Pancreas (tissue), 10 donors: Measurements from ENCODE around the gene SHROOM3. TPM values are rescaled to one million over a fixed set of nuclear protein-coding genes. Genes with fewer than 3 reads are reported as not detected.

Source experiments
- ATAC-seq, 4 donors: fragments of 200-7000 bp; cut with Tn5 transposase; one replicate each; pipeline versions ENCODE4 v1.8.0 to v1.9.1; 2020; ENCODE audit warnings: mild to moderate bottlenecking in 4 of 4, moderate library complexity in 4 of 4
- DNase-seq, 6 donors: peaks; one replicate each; pipeline ENCODE4 v3.0.0-alpha.2; 2020
- FAIRE-seq: peaks from 2 replicates; lab custom pipeline; 2012; peaks lifted over from hg19 to GRCh38; lab: Jason Lieb, UNC
- H3K27ac ChIP-seq, 4 donors: fragments of 200-600 bp; sonication (generic); 1 replicate in 3 of 4; 2 replicates in 1 of 4; pipeline versions ENCODE4 v1.5.0 to v1.8.0; 2020
- H3K27me3 ChIP-seq, 4 donors: fragments of 200-600 bp; one replicate each; pipeline ENCODE4 v1.8.0; 2021
- H3K36me3 ChIP-seq, 3 donors: fragments of 200-600 bp; sonication (generic) in 1 of 3; one replicate each; pipeline versions ENCODE4 v1.5.0 to v1.8.0; 2020 to 2021
- H3K4me1 ChIP-seq, 3 donors: fragments of 200-600 bp; one replicate each; pipeline ENCODE4 v1.8.0; 2021
- H3K4me3 ChIP-seq, 4 donors: fragments of 200-600 bp; sonication (generic) in 2 of 4; one replicate each; pipeline versions ENCODE4 v1.5.0 to v1.8.0; 2020 to 2021
- H3K9me3 ChIP-seq, 4 donors: fragments of 200-600 bp; one replicate each; pipeline ENCODE4 v1.8.0; 2021
- WGBS, 2 donors: extraction: QIAGEN DNeasy Blood & Tissue Kit; methylation state at CpG; one replicate each; pipeline ENCODE4 v1.1.7; 2013; 5-methylcytosine and 5-hydroxymethylcytosine counted together
- intact Hi-C, 3 donors: fragments of 100-400 bp; cut with DNase I; formaldehyde crosslinking; loops; one replicate each; pipeline versions ENCODE4 v1.11.1 to v1.14.2; 2022
- polyA plus RNA-seq, 2 donors: library from polyadenylated mRNA; stranded (reverse); fragments of 200-250 nt; gene quantifications; one replicate each; pipeline ENCODE4 v1.2.3, GENCODE V29; 2013
- total RNA-seq, 6 donors: library from RNA; stranded (reverse); fragmentation: NEBNext Ultra II Directional in 4 of 6; extraction: Animal tissue kit (Norgen Biotek cat#: 25700) in 4 of 6; gene quantifications; one replicate each; pipeline versions ENCODE4 v1.2.1 to v1.2.4, GENCODE V29; 2021 to 2023
- TF ChIP-seq, protein P1 (sequence below), 4 donors: fragments of 200-600 bp; sonication (generic) in 3 of 4; IDR thresholded peaks; one replicate each; pipeline versions ENCODE4 v1.5.0 to v1.8.0; 2021; ENCODE audit warnings: antibody characterized with exemption in 4 of 4
- donor health status: healthy with polysubstance abuse.
- donor health status: DM: no; HTN: no; CAD: no; lungs with moderate emphysema.
- donor health status: DM: no; HTN: no; CAD: no.
- donor health status: control.
- donor health status: control.
- donor health status: Bipolar disorder and iron deficiency.
- donor health status: DM: yes; HTN: yes; CAD: no.
- donor health status: DM: no; HTN: no; CAD: no.
- donor health status: DM: no; HTN: no; CAD: no.
- donor health status: DM: yes; HTN: yes; CAD: no.

SHROOM3 gene
- total and polyA plus RNA-seq, 8 donors = 6.2 to 43.5 (median 17.1) TPM

DNA sequence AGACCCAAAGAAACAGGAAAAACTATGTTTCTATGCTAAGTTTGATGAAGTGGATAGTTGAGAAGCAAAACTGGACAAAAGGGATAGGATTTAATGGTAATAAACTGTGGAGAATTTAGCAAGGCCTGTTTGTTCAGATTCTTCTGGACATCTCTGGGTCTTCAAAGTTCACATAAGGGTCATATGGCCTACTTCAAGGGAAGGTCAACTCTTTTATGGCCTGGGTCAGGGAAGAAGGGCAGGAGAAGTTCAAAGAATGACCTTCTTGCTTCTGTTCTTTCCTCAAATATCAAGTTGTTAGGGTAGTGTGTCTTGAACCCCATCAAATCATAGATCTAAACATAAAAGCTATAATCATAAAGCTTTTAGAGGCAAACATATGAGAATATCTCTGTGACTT lies 360.2 kb downstream of the SHROOM3 start:
- TF ChIP-seq, protein P1, sequence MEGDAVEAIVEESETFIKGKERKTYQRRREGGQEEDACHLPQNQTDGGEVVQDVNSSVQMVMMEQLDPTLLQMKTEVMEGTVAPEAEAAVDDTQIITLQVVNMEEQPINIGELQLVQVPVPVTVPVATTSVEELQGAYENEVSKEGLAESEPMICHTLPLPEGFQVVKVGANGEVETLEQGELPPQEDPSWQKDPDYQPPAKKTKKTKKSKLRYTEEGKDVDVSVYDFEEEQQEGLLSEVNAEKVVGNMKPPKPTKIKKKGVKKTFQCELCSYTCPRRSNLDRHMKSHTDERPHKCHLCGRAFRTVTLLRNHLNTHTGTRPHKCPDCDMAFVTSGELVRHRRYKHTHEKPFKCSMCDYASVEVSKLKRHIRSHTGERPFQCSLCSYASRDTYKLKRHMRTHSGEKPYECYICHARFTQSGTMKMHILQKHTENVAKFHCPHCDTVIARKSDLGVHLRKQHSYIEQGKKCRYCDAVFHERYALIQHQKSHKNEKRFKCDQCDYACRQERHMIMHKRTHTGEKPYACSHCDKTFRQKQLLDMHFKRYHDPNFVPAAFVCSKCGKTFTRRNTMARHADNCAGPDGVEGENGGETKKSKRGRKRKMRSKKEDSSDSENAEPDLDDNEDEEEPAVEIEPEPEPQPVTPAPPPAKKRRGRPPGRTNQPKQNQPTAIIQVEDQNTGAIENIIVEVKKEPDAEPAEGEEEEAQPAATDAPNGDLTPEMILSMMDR (IDR thresholded peaks at IDR 0.05) = no peak
- no peaks in the 10 kb centered on the region for H3K4me1 ChIP-seq
- H3K27ac ChIP-seq = no peak overlapping the region
- H3K27me3 ChIP-seq = no peaks in the 10 kb centered on the region
- H3K4me3 ChIP-seq = no peak overlapping the region
- DNase-seq (no peak), FAIRE-seq (no peak), ATAC-seq (no peak)
- H3K36me3 ChIP-seq = no peaks in the 10 kb centered on the region
- H3K9me3 ChIP-seq = no peaks in the 10 kb centered on the region
- intact Hi-C loops = no loop called here

DNA sequence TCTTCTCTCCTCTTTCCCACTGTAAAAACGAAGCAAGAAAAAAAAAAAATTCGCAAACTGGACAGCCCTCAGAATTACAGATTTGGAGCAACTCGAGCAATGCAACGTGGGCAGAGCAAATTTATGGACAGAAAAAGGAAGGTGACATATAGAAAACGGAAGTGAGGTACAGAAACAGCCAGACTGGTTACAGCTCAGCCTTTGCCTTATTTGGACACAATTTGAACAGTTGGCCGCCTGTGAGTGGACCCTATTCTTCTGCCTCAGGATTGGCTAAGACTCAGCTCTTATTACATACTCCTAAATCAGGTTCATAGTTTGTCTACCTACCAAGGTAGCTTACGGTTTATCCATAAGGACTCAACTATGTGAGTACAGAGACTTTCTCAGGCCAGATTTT lies 364.1 kb downstream of the SHROOM3 start:
- Histone ChIP-seq H3K4me3 (no peak overlapping the region), H3K27ac (no peak overlapping the region), H3K27me3 (no peaks in the 10 kb centered on the region), H3K9me3 (no peaks in the 10 kb centered on the region), H3K36me3 (no peaks in the 10 kb centered on the region), H3K4me1 (no peaks in the 10 kb centered on the region)
- no peak for ATAC-seq
- no peak for FAIRE-seq
- intact Hi-C loops = no loop called here
- WGBS, 2 donors = 61 to 65% methylated on average over 7 of the region's 7 CpGs
- no peak for DNase-seq
- TF ChIP-seq, protein P1 (IDR thresholded peaks at IDR 0.05) = no peak

DNA sequence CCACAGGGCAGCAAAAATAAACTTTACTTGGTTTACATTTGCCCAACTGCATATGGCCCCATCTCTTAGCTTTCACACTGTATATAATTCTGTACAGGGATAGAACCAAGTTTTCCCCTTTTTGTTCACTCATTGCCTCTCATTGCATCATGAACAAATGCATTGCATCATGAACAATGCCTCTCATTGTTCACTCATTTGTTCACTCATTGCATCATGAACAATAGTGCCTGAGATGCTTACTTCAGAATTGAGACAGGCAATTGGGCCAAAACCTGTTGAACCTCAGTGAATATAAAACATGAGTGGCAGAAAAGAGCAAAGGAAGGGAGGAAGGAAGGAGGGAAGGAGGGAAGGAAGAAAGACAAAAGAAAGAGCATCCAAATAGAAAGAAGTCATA lies 364.7 kb downstream of the SHROOM3 start:
- Histone ChIP-seq H3K36me3 (no peaks in the 10 kb centered on the region), H3K27ac (no peak overlapping the region), H3K4me1 (no peaks in the 10 kb centered on the region), H3K9me3 (no peaks in the 10 kb centered on the region), H3K4me3 (no peak overlapping the region), H3K27me3 (no peaks in the 10 kb centered on the region)
- intact Hi-C loops = no loop called here
- TF ChIP-seq, protein P1 (IDR thresholded peaks at IDR 0.05) = no peak
- no peak for DNase-seq
- ATAC-seq = no peak
- FAIRE-seq = no peak

DNA sequence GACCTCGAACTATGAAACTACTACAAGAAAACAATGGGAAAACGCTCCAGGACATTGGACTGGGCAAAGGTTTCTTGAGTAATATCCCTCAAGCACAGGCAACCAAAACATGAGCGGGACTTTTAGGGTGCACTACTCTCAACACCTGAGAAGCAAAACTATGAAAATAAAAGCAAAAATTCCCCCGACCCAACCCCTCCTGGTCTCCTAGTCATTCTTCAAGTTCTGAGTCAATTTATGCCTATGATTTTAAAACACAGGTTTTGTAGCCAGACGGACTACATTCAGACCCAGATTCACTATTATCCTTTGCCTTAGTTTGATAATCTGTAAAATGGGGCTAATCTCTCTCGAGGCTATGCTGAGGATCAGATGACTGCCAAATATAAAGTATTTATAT lies 365.9 kb downstream of the SHROOM3 start:
- no peak for DNase-seq
- Histone ChIP-seq H3K4me3 (no peak overlapping the region), H3K27me3 (no peaks in the 10 kb centered on the region), H3K4me1 (no peaks in the 10 kb centered on the region), H3K9me3 (no peaks in the 10 kb centered on the region), H3K27ac (no peak overlapping the region), H3K36me3 (no peaks in the 10 kb centered on the region)
- intact Hi-C loops = no loop called here
- no peak for FAIRE-seq
- no peak for ATAC-seq
- TF ChIP-seq, protein P1 (IDR thresholded peaks at IDR 0.05) = no peak
- WGBS, 2 donors = 78 to 89% methylated on average over 6 of the region's 6 CpGs

DNA sequence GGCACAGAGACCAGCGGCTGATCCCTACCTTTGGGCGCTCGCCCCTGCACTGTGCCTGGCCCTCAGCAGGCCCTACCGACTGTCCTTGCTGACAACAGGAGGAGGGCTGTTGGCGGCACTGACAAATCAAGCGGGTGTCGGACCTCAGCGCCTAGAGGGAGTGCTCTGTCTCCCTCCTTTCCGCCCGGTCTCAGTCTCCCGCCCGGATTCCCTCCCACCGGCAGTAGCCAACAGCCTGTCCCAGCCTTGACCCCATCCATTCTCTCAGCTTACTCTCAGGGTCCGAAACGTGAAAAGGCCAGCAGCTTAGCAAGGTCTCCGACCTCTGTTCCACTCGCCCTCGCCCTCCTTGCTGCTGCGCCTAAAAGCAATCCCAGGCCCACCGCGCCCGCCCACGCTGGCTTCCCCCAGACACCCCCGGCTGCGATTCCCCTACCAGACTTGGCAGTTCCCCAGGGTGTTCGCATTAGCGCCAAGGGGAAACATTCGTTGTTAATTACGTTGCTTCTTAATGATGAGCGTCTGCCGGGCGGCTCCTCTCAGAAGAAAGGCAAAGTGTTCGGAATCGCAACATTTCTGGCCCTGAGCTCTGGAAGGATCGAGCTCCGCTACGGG lies 366.7 kb downstream of the SHROOM3 start:
- no peaks in the 10 kb centered on the region for H3K27me3 ChIP-seq
- TF ChIP-seq, protein P1 (IDR thresholded peaks at IDR 0.05) = no peak
- WGBS, 2 donors = 63 to 68% methylated on average over 37 of the region's 37 CpGs
- H3K36me3 ChIP-seq = no peaks in the 10 kb centered on the region
- ATAC-seq = peak in 2 of 4 donors; percentile 30 to 31
- H3K27ac ChIP-seq = no peak overlapping the region
- peak in 1 of 6 donors; percentile 44 for DNase-seq
- FAIRE-seq = no peak
- no peaks in the 10 kb centered on the region for H3K4me1 ChIP-seq
- no peaks in the 10 kb centered on the region for H3K9me3 ChIP-seq
- intact Hi-C loops = no loop called here
- H3K4me3 ChIP-seq = no peak overlapping the region
